HL-60/S4 (cell line): Measurements from ENCODE around the gene NUDT22.

Experiments used
- in situ Hi-C: fragments of 300-500 bp; cut with MboI; formaldehyde crosslinking; loops from 2 replicates; pipeline ENCODE4 v1.14.3; 2022; ENCODE audit warnings: low sequenced_read_pairs

The NUDT22 gene

DNA sequence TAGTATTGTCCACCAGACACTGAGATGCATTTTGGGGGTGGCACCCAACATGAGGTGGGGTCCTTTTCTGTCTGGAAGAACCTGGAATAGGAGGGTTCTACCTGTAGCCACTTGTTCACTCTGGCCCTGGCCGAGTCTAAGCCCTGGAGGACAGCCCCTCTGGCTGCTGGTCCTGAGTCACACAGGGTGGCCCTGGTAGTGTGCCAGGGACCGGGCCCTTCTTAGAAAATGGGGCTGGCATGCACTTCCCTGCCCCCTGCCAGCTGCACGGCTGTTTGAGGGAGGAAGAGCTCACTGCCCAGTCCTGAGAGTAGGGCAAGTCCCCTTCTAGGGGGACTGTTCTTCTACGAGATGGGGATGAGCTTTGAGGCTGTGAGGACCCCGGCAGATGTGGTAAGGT lies 27.4 kb downstream of the NUDT22 start:
- in situ Hi-C loops: no loop called here

DNA sequence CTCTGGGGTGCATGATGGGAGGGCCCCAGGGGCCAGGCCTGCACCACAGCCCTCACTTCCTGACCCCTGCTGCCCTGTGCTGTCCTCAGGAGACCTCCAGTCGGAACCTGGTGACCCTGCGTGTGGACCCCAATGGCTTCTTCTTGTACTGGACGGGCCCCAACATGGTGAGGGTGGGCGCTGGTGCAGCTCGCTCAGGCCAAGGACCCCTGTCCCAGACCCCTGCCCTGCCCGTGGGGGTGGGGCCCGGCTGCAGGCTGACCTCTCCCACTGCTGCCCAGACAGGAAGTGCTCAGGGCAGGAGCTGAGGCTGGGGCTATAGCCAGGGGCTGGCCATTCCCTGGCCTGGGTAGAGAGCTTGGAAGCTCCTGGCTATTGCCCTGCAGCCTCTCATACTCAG lies 28.3 kb downstream of the NUDT22 start:
- in situ Hi-C loops: no loop called here

DNA sequence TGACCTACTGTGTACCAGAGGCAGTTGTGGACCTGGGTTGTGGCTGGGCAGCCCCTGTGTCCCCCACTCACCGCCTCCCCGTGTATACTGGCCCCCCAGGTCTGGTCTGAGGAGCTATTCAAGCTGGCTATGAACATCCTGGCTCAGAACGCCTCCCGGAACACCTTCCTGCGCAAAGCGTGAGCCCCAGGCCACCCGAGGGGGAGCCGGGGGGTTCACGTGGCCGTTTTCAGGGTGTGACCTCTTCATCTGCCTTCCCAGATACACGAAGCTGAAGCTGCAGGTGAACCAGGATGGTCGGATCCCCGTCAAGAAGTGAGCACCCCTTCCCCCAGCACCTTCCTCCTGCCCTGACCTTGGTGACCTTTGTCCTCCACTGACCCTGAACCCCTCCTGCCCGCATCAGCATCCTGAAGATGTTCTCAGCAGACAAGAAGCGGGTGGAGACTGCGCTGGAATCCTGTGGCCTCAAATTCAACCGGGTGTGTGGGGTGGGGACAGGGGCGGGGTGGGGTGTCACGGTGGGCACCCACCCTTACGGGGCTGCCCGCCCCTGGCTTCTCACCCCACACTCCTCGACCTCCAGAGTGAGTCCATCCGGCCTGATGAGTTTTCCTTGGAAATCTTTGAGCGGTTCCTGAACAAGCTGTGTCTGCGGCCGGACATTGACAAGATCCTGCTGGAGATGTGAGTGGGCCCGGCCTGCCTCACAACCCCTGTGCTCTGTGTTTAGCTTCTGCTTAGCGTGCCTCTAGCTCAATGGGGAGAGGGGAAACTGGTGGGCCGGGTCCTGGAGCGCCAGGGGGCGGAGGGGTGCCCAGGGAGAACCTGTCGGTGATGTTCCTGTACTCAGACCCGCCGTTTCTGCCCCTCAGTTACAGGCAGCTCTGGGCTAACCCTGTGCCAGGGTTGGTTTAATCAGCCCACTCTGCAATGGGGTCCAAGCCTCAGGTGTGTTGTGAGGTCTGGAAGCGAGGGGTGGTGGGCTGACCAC lies 29.4 kb downstream of the NUDT22 start:
- in situ Hi-C loops: no loop called here

DNA sequence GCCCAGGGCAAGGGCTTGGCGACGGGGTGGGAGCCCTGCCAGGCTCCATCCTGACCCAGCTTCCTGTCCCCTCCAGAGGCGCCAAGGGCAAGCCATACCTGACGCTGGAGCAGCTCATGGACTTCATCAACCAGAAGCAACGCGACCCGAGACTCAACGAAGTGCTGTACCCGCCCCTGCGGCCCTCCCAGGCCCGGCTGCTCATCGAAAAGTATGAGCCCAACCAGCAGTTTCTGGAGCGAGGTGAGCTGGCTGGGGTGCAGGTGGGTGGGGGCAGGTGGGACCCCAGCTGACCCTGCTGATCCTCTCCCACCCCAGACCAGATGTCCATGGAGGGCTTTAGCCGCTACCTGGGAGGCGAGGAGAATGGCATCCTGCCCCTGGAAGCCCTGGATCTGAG lies 30.2 kb downstream of the NUDT22 start:
- in situ Hi-C loops: no loop called here

DNA sequence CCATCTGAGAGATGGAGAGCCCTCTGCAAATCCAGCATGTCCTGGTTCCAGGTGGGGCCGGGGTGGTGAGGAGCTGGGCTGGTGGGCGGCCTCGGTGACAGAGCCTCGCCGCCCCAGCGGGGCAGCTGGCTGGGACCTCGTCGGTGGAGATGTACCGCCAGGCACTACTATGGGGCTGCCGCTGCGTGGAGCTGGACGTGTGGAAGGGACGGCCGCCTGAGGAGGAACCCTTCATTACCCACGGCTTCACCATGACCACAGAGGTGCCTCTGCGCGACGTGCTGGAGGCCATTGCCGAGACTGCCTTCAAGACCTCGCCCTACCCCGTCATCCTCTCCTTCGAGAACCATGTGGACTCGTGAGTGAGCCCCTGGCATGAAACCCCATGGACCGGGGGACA lies 32.3 kb downstream of the NUDT22 start:
- in situ Hi-C loops: no loop called here

DNA sequence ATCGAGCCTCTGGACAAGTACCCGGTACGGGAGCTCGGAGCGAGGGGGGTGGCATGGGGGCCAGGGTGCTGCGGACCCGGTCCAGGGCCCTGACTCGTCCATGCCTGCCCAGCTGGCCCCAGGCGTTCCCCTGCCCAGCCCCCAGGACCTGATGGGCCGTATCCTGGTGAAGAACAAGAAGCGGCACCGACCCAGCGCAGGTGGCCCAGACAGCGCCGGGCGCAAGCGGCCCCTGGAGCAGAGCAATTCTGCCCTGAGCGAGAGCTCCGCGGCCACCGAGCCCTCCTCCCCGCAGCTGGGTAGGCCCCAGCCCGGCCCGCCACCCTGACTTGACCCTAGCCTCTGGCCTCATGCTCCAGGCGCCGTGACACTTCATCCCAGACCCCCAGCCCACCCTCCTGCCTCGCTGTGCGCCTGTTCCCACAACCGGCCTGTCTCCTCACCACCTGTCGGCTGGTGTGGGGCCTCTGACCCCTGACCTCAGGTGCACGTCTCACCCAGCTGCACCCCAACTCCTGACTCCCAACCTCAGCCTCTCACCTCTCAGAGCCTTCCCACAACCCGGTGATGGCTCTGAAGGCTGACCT lies 33.0 kb downstream of the NUDT22 start:
- in situ Hi-C loops: no loop called here

DNA sequence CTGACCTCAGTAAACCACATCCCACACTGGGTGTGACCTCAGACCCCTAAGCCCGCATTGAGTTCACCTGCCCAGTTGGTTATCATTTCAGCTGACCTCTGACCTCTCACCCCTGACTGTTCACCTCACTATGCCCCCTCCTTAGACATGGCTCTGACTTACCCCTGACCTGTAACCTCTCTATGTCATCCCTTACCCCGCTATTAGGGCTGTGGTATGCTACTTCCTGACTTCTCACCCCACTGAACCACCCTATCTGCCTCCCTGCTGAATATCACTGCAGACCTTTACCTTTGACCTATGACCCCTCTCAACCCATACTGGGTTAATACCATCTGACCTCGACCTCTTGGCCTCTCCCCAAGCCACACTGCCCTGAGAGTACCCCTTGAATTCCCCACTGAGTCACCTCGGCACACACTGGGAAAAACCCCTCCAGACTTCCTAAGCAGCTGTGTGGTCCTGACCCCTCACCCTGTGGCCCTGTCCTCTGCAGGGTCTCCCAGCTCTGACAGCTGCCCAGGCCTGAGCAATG lies 33.5 kb downstream of the NUDT22 start:
- in situ Hi-C loops: no loop called here

DNA sequence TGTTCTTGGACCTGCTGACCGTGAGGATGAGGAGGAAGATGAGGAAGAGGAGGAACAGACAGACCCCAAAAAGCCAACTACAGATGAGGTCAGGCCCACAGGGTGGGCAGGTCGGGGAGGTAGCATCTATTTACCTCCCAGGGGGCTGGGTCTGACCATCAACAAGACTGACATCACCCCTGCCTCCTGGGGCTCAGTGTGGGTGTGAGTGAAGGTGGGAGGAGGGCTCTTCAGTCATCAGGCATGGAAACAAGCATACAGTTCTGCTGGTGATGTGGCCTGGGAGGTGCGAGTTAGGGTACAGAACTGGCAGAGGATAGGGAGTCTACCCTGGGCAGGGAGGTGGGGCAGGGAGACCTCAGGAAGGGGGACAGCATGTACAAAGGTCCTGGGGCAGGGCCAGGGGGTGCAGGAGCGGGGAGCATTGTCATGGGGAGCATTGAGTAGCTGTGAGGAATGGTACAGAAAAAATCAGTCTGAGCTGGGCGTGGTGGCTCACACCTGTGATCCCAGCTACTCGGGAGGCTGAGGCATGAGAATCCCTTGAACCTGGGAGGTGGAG lies 34.2 kb downstream of the NUDT22 start:
- in situ Hi-C loops: no loop called here

DNA sequence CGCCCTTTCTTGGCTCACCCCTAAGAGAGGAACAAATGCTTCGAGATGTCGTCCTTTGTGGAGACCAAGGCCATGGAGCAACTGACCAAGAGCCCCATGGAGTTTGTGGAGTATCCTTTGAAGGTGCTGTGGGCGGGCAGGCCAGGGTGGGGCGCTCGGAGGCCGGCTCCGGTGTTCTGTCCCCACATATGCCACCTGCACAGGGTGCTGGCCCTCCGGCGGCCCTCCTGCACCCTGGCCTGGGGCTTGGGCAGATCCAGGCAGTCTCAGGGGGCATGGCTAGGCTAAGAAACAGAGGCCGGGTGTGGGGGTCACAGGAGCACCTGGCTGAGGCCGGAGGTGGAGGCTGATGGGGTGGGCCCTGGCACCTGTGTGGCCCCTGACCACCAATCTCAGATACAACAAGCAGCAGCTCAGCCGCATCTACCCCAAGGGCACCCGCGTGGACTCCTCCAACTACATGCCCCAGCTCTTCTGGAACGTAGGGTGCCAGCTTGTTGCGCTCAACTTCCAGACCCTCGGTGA lies 35.5 kb downstream of the NUDT22 start:
- in situ Hi-C loops: no loop called here

DNA sequence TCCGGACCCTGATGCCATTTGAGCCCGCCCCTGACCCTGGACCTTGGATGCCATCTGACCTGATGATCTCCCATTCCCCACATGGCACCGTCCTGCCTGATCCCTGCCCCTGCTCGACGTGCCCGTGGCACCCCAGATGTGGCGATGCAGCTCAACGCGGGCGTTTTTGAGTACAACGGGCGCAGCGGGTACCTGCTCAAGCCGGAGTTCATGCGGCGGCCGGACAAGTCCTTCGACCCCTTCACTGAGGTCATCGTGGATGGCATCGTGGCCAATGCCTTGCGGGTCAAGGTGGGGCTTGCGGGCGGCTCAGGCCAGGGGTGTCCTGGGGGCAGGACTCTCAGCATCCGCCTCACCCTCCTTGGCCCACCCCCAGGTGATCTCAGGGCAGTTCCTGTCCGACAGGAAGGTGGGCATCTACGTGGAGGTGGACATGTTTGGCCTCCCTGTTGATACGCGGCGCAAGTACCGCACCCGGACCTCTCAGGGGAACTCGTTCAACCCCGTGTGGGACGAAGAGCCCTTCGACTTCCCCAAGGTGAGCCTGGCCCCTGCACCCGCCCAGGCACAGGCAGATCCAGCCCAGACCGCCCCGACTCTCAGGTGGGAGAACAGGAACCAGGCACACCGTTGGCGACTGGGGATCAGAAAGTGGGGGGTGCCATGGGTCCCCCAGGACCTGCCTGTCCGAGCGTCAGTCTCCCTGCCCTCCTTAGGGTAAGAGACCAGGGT lies 36.4 kb downstream of the NUDT22 start:
- in situ Hi-C loops: no loop called here

DNA sequence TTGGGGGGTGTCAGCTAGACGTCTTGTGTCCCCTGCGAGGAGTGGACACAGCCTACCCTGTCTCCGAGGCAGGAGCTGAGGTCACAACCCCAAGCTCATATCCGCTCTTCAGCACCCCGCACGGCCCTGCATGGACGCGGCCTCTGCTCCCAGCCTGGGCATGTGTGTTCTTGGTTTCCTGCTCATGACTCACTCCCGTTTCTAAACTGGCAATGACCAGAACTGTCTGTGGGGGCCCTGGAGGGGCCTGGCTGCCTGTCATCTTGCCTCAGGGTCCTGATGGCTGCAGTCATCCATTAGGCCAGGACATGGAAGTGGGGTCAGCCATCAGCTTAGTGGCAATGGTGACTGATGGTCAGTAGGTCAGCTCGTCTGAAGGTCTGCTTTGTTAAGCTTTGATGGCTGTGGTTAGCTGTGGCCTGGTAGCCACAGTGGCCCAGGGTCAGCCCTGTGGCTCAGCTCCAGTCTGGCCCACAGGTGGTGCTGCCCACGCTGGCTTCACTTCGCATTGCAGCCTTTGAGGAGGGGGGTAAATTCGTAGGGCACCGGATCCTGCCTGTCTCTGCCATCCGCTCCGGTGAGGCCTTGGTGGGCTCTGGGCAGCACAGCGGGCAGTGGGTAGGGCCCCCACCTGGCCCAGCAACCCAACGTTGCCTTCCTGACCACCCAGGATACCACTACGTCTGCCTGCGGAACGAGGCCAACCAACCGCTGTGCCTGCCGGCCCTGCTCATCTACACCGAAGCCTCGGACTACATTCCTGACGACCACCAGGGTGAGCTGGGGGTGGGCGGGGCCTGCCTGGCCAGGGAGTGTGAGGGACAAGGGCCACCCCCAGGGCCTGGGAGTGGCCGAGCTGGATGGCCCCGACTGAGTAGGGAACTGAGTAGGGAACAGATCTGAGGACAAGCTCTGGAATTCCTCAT lies 37.2 kb downstream of the NUDT22 start:
- in situ Hi-C loops: no loop called here

DNA sequence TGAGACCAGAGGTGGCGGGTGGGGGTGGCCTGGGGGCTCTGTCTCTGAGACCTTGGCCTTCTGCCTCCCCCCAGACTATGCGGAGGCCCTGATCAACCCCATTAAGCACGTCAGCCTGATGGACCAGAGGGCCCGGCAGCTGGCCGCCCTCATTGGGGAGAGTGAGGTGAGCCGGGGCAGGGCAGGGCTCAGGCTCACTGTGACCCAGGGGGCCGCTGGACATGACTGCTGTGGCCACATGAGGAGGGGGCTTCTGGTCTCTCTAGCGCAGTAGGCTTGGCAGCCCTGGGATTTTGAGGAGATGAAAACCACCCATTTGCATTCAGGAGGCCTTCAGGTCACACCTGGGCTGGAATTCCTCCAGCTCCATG lies 37.9 kb downstream of the NUDT22 start:
- in situ Hi-C loops: no loop called here

DNA sequence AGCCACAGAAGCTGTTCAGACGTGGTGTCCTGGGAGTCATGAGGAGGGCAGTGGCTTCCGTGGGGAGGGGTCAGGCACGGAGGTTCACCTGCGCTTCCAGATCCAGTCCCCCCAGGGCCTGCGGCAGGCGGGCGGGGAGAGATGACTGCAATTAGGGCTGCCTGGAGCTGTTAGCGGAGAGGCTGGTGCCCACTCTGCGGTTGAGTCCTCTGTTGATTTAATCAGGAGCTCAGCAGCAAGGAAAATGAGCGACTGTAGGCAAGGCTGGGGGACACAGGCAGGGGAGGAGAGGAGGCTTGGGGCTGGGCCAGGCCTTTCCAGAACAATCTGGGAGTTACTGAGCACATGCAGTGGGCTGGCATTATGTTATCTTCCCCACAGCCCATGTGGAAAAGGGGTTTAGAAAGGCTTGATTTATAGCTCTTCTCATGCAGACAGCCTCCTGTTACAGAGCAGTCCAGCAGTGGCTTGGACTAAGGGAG lies 38.3 kb downstream of the NUDT22 start:
- in situ Hi-C loops: no loop called here

DNA sequence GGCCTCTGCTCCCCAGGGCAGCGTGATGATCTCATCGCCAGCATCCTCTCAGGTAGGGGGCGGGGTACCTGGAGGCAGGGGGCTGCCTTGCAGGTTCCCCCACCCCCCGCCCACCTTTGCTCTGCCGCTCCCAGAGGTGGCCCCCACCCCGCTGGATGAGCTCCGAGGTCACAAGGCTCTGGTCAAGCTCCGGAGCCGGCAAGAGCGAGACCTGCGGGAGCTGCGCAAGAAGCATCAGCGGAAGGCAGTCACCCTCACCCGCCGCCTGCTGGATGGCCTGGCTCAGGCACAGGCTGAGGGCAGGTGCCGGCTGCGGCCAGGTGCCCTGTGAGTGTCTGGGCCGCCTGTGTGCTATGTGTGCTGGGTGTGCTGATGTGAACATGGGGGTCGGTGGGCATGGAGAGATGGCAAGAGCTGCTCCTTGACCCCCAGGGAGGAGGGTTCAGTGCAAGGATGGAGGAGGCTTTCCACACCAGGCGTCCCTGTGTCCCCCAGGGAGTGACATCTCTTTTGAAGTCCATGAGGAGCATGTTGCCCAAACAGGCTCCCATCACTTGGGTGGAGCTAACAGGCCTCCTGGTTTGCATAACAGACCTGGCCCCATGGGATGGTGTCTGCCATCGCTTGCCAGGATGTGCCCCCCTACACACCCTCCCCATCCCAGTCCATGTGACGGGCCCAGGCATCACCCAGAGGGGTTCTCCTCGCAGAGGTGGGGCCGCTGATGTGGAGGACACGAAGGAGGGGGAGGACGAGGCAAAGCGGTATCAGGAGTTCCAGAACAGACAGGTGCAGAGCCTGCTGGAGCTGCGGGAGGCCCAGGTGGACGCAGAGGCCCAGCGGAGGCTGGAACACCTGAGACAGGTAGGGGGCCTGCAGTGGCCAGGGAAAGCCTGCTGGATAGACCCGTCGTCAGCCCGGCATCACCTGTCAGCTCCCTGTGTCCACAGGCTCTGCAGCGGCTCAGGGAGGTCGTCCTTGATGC lies 39.4 kb downstream of the NUDT22 start:
- in situ Hi-C loops: no loop called here

DNA sequence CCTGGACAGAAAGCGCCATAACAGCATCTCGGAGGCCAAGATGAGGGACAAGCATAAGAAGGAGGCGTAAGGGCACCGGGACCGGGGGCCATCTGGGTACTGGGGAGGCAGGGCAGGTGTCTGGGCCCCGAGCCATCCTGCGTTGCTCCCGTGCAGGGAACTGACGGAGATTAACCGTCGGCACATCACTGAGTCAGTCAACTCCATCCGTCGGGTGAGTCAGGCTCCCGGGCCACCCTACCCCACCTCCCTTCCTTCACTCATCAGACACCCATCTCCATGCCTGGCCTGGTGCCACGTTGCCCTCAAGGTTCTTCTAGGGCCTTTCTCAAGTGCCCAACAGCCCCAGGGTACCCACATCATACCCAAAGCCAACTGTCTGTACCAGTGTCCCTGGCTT lies 40.3 kb downstream of the NUDT22 start:
- in situ Hi-C loops: no loop called here

DNA sequence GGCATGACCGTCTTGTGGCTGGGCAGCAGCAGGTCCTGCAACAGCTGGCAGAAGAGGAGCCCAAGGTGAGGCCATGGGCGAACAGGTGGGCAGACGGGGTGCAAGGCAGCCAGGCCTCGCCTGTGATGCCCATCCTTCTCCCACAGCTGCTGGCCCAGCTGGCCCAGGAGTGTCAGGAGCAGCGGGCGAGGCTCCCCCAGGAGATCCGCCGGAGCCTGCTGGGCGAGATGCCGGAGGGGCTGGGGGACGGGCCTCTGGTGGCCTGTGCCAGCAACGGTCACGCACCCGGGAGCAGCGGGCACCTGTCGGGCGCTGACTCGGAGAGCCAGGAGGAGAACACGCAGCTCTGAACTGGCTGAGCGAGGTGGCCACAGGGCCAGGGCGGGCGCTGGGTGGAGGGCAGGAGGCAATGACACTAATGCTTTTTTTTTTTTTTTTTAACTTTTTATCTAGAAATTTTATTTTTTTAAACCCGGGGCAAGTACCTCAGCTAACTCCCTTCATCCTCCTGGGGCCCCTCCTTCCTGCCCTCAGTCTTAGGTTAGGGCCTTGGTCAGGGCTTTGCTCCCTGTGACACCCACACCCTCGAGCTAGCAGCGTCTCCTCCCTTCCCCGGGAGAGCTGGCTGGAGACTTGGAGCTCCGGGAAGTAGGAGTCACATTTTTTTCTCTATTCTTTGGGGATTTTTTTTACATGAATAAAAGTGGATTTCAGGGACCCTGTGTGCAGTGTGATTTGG lies 41.3 kb downstream of the NUDT22 start:
- in situ Hi-C loops: no loop called here

DNA sequence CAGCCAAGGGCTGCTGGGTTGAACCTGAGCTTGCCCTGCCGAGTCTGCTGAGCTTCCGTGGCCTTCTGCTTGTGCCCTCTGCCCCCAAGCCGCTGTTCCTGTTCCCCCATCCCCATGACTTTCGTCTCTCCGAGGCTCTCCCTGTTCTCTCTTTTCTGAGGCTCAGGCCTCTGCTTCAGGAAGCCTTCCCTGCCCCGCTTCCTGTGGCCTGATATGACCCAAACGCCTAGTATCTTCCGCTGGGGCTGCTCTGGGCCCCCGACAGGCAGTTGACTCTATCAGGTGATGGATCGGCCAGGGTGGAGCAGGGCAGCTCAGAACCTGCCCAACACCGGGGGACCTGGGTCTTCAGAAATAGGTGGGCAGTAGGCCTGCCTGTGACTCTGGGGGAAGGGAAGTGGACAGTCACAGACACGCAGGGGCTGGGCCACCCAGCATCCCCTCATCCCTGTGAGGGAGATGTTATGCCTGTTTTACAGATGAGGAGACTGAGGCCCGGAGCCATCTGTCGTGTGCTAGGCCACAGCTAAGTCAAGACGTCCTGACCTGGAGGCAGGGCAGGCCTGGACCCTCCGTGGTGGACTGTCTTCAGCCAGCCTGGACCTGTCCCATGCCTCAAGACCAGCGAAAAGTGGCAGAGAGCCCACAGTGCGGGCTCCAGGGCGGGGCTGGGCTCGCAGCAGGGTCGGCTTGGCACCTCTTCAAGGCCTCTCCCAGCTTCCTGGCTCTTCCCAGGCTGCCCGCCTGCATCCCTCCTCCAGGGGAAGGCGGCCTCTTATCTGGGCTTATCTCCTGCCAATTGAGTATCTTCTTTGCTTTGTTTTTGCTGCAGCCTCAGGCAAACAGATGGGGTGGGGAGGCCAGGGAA lies 42.2 kb downstream of the NUDT22 start:
- in situ Hi-C loops: no loop called here
